ENCODE results near the gene TCTA. TPM values are rescaled to one million over a fixed set of nuclear protein-coding genes. Genes with fewer than 3 reads are reported as not detected.

TCTA gene
- polyA plus RNA-seq, 1 of the 3 experiments (the other 2 are of a cell fraction), result 42.1 TPM

- Histone ChIP-seq H3K9ac (no peak overlapping the region), H3F3A (replicated peaks; ENCODE audit: insufficient read depth) (peaks cover 19% of the 10 kb centered on the region), H3K9me2 (no peaks in the 10 kb centered on the region), H3K4me3 (ENCODE audit: low read depth in 2 of 2, low read length in 1 of 2) (no peak overlapping the region), H2AFZ (ENCODE audit: low read depth) (no peak overlapping the region), H3K4me1 (ENCODE audit: control insufficient read depth in 1 of 2, insufficient read depth in 2 of 2, low read depth in 1 of 2, low read length in 1 of 2) (no peaks in the 10 kb centered on the region), H3K27me3 (ENCODE audit: insufficient read depth) (no peaks in the 10 kb centered on the region), H3K9me3 (no peaks in the 10 kb centered on the region), H3K27ac (ENCODE audit: low read depth in 2 of 2, low read length in 1 of 2) (no peak overlapping the region), H3K36me3 (replicated peaks in 1 of 2; ENCODE audit: control insufficient read depth in 1 of 2, insufficient read depth in 2 of 2, low read length in 1 of 2) (peaks cover 0 to 12% of the 10 kb centered on the region in 2 experiments), H4K20me1 (ENCODE audit: insufficient read depth) (peaks cover 100% of the 10 kb centered on the region), H3K4me2 (no peak overlapping the region), H3K79me2 (ENCODE audit: insufficient read depth) (peaks cover 100% of the 10 kb centered on the region)
- TF ChIP-seq RFX5 (IDR thresholded peaks at IDR 0.05; ENCODE audit: low read length) (no peak), YY1 (IDR thresholded peaks at IDR 0.05; ENCODE audit: low read depth) (no peak), TCF12 (IDR thresholded peaks at IDR 0.05) (no peak), NFIC (IDR thresholded peaks at IDR 0.05; ENCODE audit: borderline replicate concordance) (no peak), SMC3 (IDR thresholded peaks at IDR 0.05; ENCODE audit: low read depth, low read length) (no peak), REST (IDR thresholded peaks at IDR 0.05; ENCODE audit: low read depth, low read length) (no peak), EZH2phosphoT487 (IDR thresholded peaks at IDR 0.05; ENCODE audit: borderline replicate concordance, low read depth) (no peak), SIN3A (IDR thresholded peaks at IDR 0.05; ENCODE audit: borderline replicate concordance, low read depth, low read length) (no peak), MXI1 (IDR thresholded peaks at IDR 0.05; ENCODE audit: low read depth, low read length) (no peak), GABPA (IDR thresholded peaks at IDR 0.05; ENCODE audit: low read depth) (no peak), CTCF (IDR thresholded peaks at IDR 0.05) (no peak), TAF1 (IDR thresholded peaks at IDR 0.05; ENCODE audit: borderline replicate concordance, low read depth, low read length) (no peak), USF1 (IDR thresholded peaks at IDR 0.05; ENCODE audit: borderline replicate concordance, low read depth) (no peak), PBX3 (IDR thresholded peaks at IDR 0.05) (no peak), NRF1 (IDR thresholded peaks at IDR 0.05; ENCODE audit: low read depth, low read length) (no peak), FOXJ3 (CRISPR knock-in tag; IDR thresholded peaks at IDR 0.05) (no peak)
- 97% methylated on average over 1 of the region's 1 CpG for WGBS (ENCODE audit: low lambda C conversion rate)
- ChIA-PET CTCF (no interaction called here), POLR2A (no interaction called here)
- DNase-seq, result no peak
These were observed 26.6 kb upstream of the TCTA start for GRCh38 chr3:49385617-49386016.

Data from SK-N-SH (cell line).